Mesenchymal stem cell (in vitro differentiated cells and primary cell): ENCODE data around the gene OTOS.
A peak's percentile ranks its signal among the peaks of the same experiment; 100 is the strongest.

ENCODE experiments used
- DNase-seq: peaks from one replicate; pipeline ENCODE4 v3.0.0-alpha.2; 2013
- H2AFZ ChIP-seq: one replicate; pipeline ENCODE4 v1.6.1; 2013; ENCODE audit warnings: low read depth, mild to moderate bottlenecking, control low read depth, inconsistent platforms, low read length, moderate library complexity
- H2AK5ac ChIP-seq: 2 replicates; pipeline ENCODE4 v1.6.1; 2013; ENCODE audit warnings: low read length, moderate library complexity, mild to moderate bottlenecking, inconsistent platforms; ENCODE audit not compliant: severe bottlenecking
- H2BK120ac ChIP-seq: one replicate; pipeline ENCODE4 v1.6.1; 2013; ENCODE audit warnings: low read depth, mild to moderate bottlenecking, inconsistent platforms, low read length, moderate library complexity
- H2BK12ac ChIP-seq, 2 experiments: one replicate each; pipeline ENCODE4 v1.6.1; 2013; ENCODE audit warnings: inconsistent platforms in 2 of 2, low read length in 2 of 2, mild to moderate bottlenecking in 2 of 2, moderate library complexity in 2 of 2, control low read depth in 1 of 2
- H2BK15ac ChIP-seq: one replicate; pipeline ENCODE4 v1.6.1; 2013; ENCODE audit warnings: mild to moderate bottlenecking, low read depth, inconsistent platforms; ENCODE audit not compliant: poor library complexity, severe bottlenecking
- H2BK5ac ChIP-seq: 2 replicates; pipeline ENCODE4 v1.6.1; 2013; ENCODE audit warnings: low read depth, mild to moderate bottlenecking, low read length, control low read depth, inconsistent platforms; ENCODE audit not compliant: poor library complexity, severe bottlenecking
- H3K14ac ChIP-seq, 2 experiments: one replicate each; pipeline ENCODE4 v1.6.1; 2013; ENCODE audit warnings: inconsistent platforms in 2 of 2, low read length in 2 of 2, control low read depth in 1 of 2, mild to moderate bottlenecking in 1 of 2, moderate library complexity in 1 of 2
- H3K18ac ChIP-seq, 2 experiments: one replicate each; pipeline ENCODE4 v1.6.1; 2013; ENCODE audit warnings: inconsistent platforms in 2 of 2, low read length in 2 of 2, control low read depth in 1 of 2, low read depth in 1 of 2, mild to moderate bottlenecking in 1 of 2
- H3K23ac ChIP-seq, 2 experiments: one replicate each; pipeline ENCODE4 v1.6.1; 2013; ENCODE audit warnings: inconsistent platforms in 2 of 2, low read length in 2 of 2, mild to moderate bottlenecking in 2 of 2, moderate library complexity in 2 of 2, control low read depth in 1 of 2
- H3K27ac ChIP-seq: 2 replicates; pipeline ENCODE4 v1.5.1; 2013; ENCODE audit warnings: mild to moderate bottlenecking, moderate library complexity, low read length, control low read depth, inconsistent platforms; ENCODE audit not compliant: poor library complexity, severe bottlenecking
- H3K27me3 ChIP-seq, 2 experiments: 2 replicates each; pipeline versions ENCODE4 v1.6.1 to v1.7.0; 2013; ENCODE audit warnings: low read length in 2 of 2, mild to moderate bottlenecking in 2 of 2, moderate library complexity in 2 of 2, control low read depth in 1 of 2, inconsistent platforms in 1 of 2; ENCODE audit not compliant: control insufficient read depth in 1 of 2, insufficient read depth in 1 of 2
- H3K36me3 ChIP-seq, 2 experiments: 2 replicates each; pipeline versions ENCODE4 v1.6.1 to v1.7.0; 2013; ENCODE audit warnings: low read length in 2 of 2, control low read depth in 1 of 2, inconsistent platforms in 1 of 2, low read depth in 1 of 2, mild to moderate bottlenecking in 1 of 2; ENCODE audit not compliant: insufficient read depth in 2 of 2, control insufficient read depth in 1 of 2
- H3K4ac ChIP-seq, 2 experiments: one replicate each; pipeline ENCODE4 v1.6.1; 2013; ENCODE audit warnings: inconsistent platforms in 2 of 2, low read length in 2 of 2, mild to moderate bottlenecking in 2 of 2, moderate library complexity in 2 of 2, control low read depth in 1 of 2, low read depth in 1 of 2
- H3K4me1 ChIP-seq: 2 replicates; pipeline ENCODE4 v1.6.1; 2013; ENCODE audit warnings: low read depth, low read length, control low read depth; ENCODE audit not compliant: control insufficient read depth, insufficient read depth
- H3K4me2 ChIP-seq: 2 replicates; pipeline ENCODE4 v1.6.1; 2013; ENCODE audit warnings: low read length, mild to moderate bottlenecking, inconsistent platforms; ENCODE audit not compliant: poor library complexity, severe bottlenecking
- H3K4me3 ChIP-seq, 2 experiments: 2 replicates each; pipeline versions ENCODE4 v1.5.1 to v1.7.0; 2013; ENCODE audit warnings: low read length in 2 of 2, mild to moderate bottlenecking in 2 of 2, control low read depth in 1 of 2, low read depth in 1 of 2; ENCODE audit not compliant: insufficient read depth in 1 of 2
- H3K79me1 ChIP-seq: replicated peaks from 2 replicates; pipeline ENCODE4 v1.6.1; 2013; ENCODE audit warnings: mild to moderate bottlenecking, control low read depth, low read length, inconsistent platforms; ENCODE audit not compliant: poor library complexity, severe bottlenecking
- H3K9ac ChIP-seq: 2 replicates; pipeline ENCODE4 v1.7.0; 2013; ENCODE audit warnings: mild to moderate bottlenecking, low read length, moderate library complexity
- H3K9me3 ChIP-seq: 2 replicates; pipeline ENCODE4 v1.7.0; 2013; ENCODE audit warnings: mild to moderate bottlenecking, low read length; ENCODE audit not compliant: control insufficient read depth
- H4K8ac ChIP-seq: one replicate; pipeline ENCODE4 v1.6.1; 2013; ENCODE audit warnings: inconsistent platforms, mild to moderate bottlenecking, low read length, moderate library complexity
- H4K91ac ChIP-seq: one replicate; pipeline ENCODE4 v1.6.1; 2013; ENCODE audit warnings: mild to moderate bottlenecking, low read length, inconsistent platforms
- WGBS: methylation state at CpG from one replicate; pipeline ENCODE4 v1.1.7; 2013; ENCODE audit warnings: mixed read lengths; 5-methylcytosine and 5-hydroxymethylcytosine counted together

The OTOS gene

GRCh38 chr2:240182001-240182400 is 41.5 kb upstream of the OTOS start:
- H3K18ac ChIP-seq, result no peak overlapping the region
- H2AFZ ChIP-seq, result no peak overlapping the region
- H3K9me3 ChIP-seq, result no peaks in the 10 kb centered on the region
- H3K27ac ChIP-seq, result no peak overlapping the region
- H2BK5ac ChIP-seq, result no peak overlapping the region
- no peak overlapping the region for H2BK120ac ChIP-seq
- no peaks in the 10 kb centered on the region for H3K79me1 ChIP-seq
- no peak overlapping the region for H2BK15ac ChIP-seq
- H3K4ac ChIP-seq, result no peak overlapping the region
- H4K91ac ChIP-seq, result no peak overlapping the region
- H3K27me3 ChIP-seq, result peaks cover 6 to 90% of the 10 kb centered on the region in 2 experiments
- no peak overlapping the region for H3K9ac ChIP-seq
- H3K4me3 ChIP-seq, result no peak overlapping the region
- no peaks in the 10 kb centered on the region for H3K36me3 ChIP-seq
- H3K14ac ChIP-seq, result no peak overlapping the region
- no peak overlapping the region for H3K4me2 ChIP-seq
- H3K23ac ChIP-seq, result no peak overlapping the region
- WGBS, result 59% methylated on average over 5 of the region's 5 CpGs
- H4K8ac ChIP-seq, result peak overlapping the region; percentile 38
- H2BK12ac ChIP-seq, result no peak overlapping the region
- no peaks in the 10 kb centered on the region for H3K4me1 ChIP-seq
- H2AK5ac ChIP-seq, result no peak overlapping the region
- no peak for DNase-seq

- H3K14ac ChIP-seq, result no peak overlapping the region
- H4K8ac ChIP-seq, result no peak overlapping the region
- no peak overlapping the region for H2AFZ ChIP-seq
- H3K23ac ChIP-seq, result no peak overlapping the region
- no peak overlapping the region for H2BK120ac ChIP-seq
- H3K9ac ChIP-seq, result no peak overlapping the region
- H3K27ac ChIP-seq, result no peak overlapping the region
- no peak overlapping the region for H4K91ac ChIP-seq
- WGBS, result 71% methylated on average over 8 of the region's 8 CpGs
- no peaks in the 10 kb centered on the region for H3K9me3 ChIP-seq
- no peak overlapping the region for H2BK12ac ChIP-seq
- H2BK15ac ChIP-seq, result no peak overlapping the region
- no peak overlapping the region for H3K18ac ChIP-seq
- H3K4me2 ChIP-seq, result no peak overlapping the region
- no peak overlapping the region for H3K4ac ChIP-seq
- H3K27me3 ChIP-seq, result peaks cover 6 to 94% of the 10 kb centered on the region in 2 experiments
- no peak overlapping the region for H2BK5ac ChIP-seq
- no peak for DNase-seq
- no peak overlapping the region for H3K4me3 ChIP-seq
- H3K36me3 ChIP-seq, result no peaks in the 10 kb centered on the region
- H3K79me1 ChIP-seq, result no peaks in the 10 kb centered on the region
- H3K4me1 ChIP-seq, result no peaks in the 10 kb centered on the region
- no peak overlapping the region for H2AK5ac ChIP-seq
Measured at GRCh38 chr2:240179941-240180666, 39.6 kb upstream of the OTOS start.

GRCh38 chr2:240179186-240179815 is 38.8 kb upstream of the OTOS start:
- H3K27ac ChIP-seq, result no peak overlapping the region
- H2BK12ac ChIP-seq, result no peak overlapping the region
- H3K9me3 ChIP-seq, result no peaks in the 10 kb centered on the region
- peaks cover 6 to 94% of the 10 kb centered on the region in 2 experiments for H3K27me3 ChIP-seq
- H2AK5ac ChIP-seq, result no peak overlapping the region
- no peak overlapping the region for H2BK15ac ChIP-seq
- H3K4me3 ChIP-seq, result peak overlapping the region in 1 of 2 experiments; percentile 5
- H3K23ac ChIP-seq, result no peak overlapping the region
- no peak overlapping the region for H2AFZ ChIP-seq
- no peak overlapping the region for H2BK120ac ChIP-seq
- no peaks in the 10 kb centered on the region for H3K79me1 ChIP-seq
- no peak overlapping the region for H3K9ac ChIP-seq
- H3K4ac ChIP-seq, result no peak overlapping the region
- no peak overlapping the region for H3K14ac ChIP-seq
- H3K18ac ChIP-seq, result no peak overlapping the region
- no peaks in the 10 kb centered on the region for H3K4me1 ChIP-seq
- 66% methylated on average over 11 of the region's 11 CpGs for WGBS
- no peak overlapping the region for H3K4me2 ChIP-seq
- no peak for DNase-seq
- no peak overlapping the region for H4K8ac ChIP-seq
- H3K36me3 ChIP-seq, result no peaks in the 10 kb centered on the region
- H4K91ac ChIP-seq, result no peak overlapping the region
- no peak overlapping the region for H2BK5ac ChIP-seq

GRCh38 chr2:240178564-240178963 is 38.1 kb upstream of the OTOS start:
- no peak overlapping the region for H2BK15ac ChIP-seq
- H3K9me3 ChIP-seq, result no peaks in the 10 kb centered on the region
- no peaks in the 10 kb centered on the region for H3K36me3 ChIP-seq
- H3K23ac ChIP-seq, result no peak overlapping the region
- H3K4me3 ChIP-seq, result no peak overlapping the region
- H2AK5ac ChIP-seq, result no peak overlapping the region
- H3K9ac ChIP-seq, result no peak overlapping the region
- no peak overlapping the region for H3K27ac ChIP-seq
- H4K91ac ChIP-seq, result no peak overlapping the region
- no peak overlapping the region for H2BK12ac ChIP-seq
- WGBS, result 68% methylated on average over 3 of the region's 3 CpGs
- H3K4me1 ChIP-seq, result no peaks in the 10 kb centered on the region
- H2AFZ ChIP-seq, result no peak overlapping the region
- no peak for DNase-seq
- H3K79me1 ChIP-seq, result no peaks in the 10 kb centered on the region
- peaks cover 6 to 97% of the 10 kb centered on the region in 2 experiments for H3K27me3 ChIP-seq
- no peak overlapping the region for H2BK120ac ChIP-seq
- no peak overlapping the region for H3K4me2 ChIP-seq
- no peak overlapping the region for H3K4ac ChIP-seq
- H4K8ac ChIP-seq, result no peak overlapping the region
- H2BK5ac ChIP-seq, result no peak overlapping the region
- no peak overlapping the region for H3K14ac ChIP-seq
- no peak overlapping the region for H3K18ac ChIP-seq
